Liver (tissue), 3 donors: ENCODE measurements around the gene LAYN.

Source experiments
- ATF3 ChIP-seq: IDR thresholded peaks from 2 replicates; pipeline ENCODE4 v1.6.1; 2016; ENCODE audit warnings: antibody characterized with exemption
- CTCF ChIP-seq: fragments of 150-350 bp; IDR thresholded peaks from 2 replicates; pipeline ENCODE4 v1.5.1; 2017; ENCODE audit warnings: improper control_type of control experiment, low read depth, low read length; ENCODE audit not compliant: missing input control
- EGR1 ChIP-seq, 2 donors: IDR thresholded peaks; 2 replicates each; pipeline ENCODE4 v1.6.1; 2016 to 2018; ENCODE audit warnings: antibody characterized with exemption in 2 of 2, low read depth in 2 of 2
- GABPA ChIP-seq, 2 donors: IDR thresholded peaks in 1 of 2; conservative IDR thresholded peaks in 1 of 2; 2 replicates each; pipeline ENCODE4 v1.6.1; 2016; ENCODE audit warnings: antibody characterized with exemption in 2 of 2, mild to moderate bottlenecking in 1 of 2, moderate library complexity in 1 of 2
- HNF4G ChIP-seq: IDR thresholded peaks from 2 replicates; pipeline ENCODE4 v1.6.1; 2016; ENCODE audit warnings: antibody characterized with exemption
- NR2F2 ChIP-seq: IDR thresholded peaks from 2 replicates; pipeline ENCODE4 v1.6.1; 2016; ENCODE audit warnings: antibody characterized with exemption
- RXRA ChIP-seq, 2 donors: IDR thresholded peaks; 2 replicates each; pipeline ENCODE4 v1.6.1; 2017 to 2018; ENCODE audit warnings: antibody characterized with exemption in 2 of 2, mild to moderate bottlenecking in 1 of 2
- SP1 ChIP-seq: IDR thresholded peaks from 2 replicates; pipeline ENCODE4 v1.6.1; 2018; ENCODE audit warnings: antibody characterized with exemption, mild to moderate bottlenecking
- TF ChIP-seq, protein P1 (sequence below): IDR thresholded peaks from 2 replicates; pipeline ENCODE4 v1.6.1; 2016; ENCODE audit warnings: antibody characterized with exemption
- donor health status: healthy.
- donor health status: healthy.

- TF ChIP-seq SP1 (no peak), NR2F2 (no peak), CTCF (no peak), RXRA (IDR thresholded peaks at IDR 0.05) (no peak), EGR1 (IDR thresholded peaks at IDR 0.05; ENCODE audit: low read depth in 2 of 2) (no peak), HNF4G (no peak), GABPA (IDR thresholded peaks at IDR 0.05 in 1 of 2, conservative IDR thresholded peaks at IDR 0.05 in 1 of 2) (no peak), ATF3 (no peak)
- TF ChIP-seq, protein P1, sequence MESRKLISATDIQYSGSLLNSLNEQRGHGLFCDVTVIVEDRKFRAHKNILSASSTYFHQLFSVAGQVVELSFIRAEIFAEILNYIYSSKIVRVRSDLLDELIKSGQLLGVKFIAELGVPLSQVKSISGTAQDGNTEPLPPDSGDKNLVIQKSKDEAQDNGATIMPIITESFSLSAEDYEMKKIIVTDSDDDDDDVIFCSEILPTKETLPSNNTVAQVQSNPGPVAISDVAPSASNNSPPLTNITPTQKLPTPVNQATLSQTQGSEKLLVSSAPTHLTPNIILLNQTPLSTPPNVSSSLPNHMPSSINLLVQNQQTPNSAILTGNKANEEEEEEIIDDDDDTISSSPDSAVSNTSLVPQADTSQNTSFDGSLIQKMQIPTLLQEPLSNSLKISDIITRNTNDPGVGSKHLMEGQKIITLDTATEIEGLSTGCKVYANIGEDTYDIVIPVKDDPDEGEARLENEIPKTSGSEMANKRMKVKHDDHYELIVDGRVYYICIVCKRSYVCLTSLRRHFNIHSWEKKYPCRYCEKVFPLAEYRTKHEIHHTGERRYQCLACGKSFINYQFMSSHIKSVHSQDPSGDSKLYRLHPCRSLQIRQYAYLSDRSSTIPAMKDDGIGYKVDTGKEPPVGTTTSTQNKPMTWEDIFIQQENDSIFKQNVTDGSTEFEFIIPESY = no peak
These were observed 37.9 kb upstream of the LAYN start for GRCh38 chr11:111502611-111503010.
